Measurements from ENCODE around the gene CFAP100.

Gene CFAP100

DNA sequence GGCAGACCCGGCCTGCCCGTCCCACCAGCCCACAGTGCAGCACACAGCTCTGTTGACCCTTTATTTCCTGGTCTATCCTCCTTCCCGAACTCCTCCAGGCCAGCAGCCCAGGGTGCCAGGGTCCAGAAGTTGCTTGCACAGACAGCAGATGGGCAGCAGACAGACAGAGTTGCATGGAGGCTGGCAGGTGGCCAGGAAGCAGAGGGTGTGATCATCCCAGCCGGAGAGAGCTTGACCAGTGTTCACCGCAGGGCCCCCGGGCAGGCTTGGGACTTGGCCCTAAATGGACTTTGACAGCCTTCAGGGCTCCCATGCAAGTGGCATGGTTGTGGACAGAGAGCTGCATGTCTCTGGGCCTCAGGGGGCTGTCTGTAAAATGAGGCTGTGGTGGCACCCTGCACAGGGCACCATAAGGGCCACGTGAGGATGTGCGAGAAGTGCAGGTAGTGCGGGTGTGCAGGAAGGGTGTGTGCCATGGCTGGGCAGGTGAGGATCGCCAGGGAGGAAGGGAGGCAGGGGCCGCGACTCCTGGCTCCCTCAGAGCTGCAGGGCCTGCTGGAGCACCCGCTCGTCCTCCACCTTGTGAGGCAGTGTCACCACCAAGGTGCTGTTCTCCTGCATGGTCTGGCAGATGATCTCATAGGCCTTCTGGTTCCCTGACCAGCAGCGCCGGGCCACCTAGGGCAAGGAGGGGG is 87.2 kb downstream of the CFAP100 start:
- no peak for DNase-seq (ENCODE audit: low read depth)

- no peak for DNase-seq (ENCODE audit: low read depth)
These were observed 88.0 kb downstream of the CFAP100 start for GRCh38 chr3:126482503-126483255.

DNA sequence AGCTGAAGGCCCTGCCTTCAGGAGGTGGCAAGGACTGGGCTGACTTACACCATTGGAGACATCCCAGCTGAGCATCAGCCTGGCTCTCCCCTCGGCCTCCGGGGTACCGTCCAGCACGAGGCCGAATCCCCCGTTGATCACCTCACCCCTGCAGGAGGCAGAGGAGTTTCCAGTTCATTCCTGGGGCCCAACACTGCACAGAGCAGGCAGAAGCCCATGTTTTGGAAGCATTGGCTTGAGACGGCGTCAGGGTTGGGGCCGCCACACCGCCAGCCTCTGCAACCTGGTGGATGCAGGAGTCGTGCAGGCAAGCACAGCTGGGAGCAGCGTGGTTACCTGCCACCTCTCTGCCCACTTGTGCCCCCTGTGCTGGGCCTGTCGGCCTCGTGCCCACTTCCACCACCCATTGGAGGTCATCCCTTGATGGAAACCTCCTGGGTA is 88.6 kb downstream of the CFAP100 start:
- DNase-seq (ENCODE audit: low read depth), result no peak

DNA sequence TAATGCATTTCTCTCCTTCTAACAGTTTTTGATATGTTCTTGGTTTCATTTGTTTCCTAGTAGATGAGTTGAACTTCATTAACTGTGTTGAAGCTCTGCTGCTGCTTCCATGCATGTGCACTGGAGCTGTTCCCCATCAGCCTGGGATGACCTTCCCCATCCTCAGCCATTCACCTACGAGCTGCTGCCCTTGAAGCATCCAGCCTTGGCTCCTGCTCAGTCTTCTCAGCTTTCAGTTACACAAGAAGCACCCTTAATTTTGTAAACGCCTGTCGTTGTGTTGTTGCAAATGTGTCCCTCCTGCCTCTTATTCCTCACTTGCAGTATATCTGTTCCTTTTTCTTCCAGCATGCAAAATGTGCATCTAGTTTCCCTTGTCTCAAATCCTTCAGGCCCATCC is 89.4 kb downstream of the CFAP100 start:
- no peak for DNase-seq (ENCODE audit: low read depth)

- DNase-seq (ENCODE audit: low read depth), result no peak
These were observed 90.0 kb downstream of the CFAP100 start for GRCh38 chr3:126484662-126485061.

DNA sequence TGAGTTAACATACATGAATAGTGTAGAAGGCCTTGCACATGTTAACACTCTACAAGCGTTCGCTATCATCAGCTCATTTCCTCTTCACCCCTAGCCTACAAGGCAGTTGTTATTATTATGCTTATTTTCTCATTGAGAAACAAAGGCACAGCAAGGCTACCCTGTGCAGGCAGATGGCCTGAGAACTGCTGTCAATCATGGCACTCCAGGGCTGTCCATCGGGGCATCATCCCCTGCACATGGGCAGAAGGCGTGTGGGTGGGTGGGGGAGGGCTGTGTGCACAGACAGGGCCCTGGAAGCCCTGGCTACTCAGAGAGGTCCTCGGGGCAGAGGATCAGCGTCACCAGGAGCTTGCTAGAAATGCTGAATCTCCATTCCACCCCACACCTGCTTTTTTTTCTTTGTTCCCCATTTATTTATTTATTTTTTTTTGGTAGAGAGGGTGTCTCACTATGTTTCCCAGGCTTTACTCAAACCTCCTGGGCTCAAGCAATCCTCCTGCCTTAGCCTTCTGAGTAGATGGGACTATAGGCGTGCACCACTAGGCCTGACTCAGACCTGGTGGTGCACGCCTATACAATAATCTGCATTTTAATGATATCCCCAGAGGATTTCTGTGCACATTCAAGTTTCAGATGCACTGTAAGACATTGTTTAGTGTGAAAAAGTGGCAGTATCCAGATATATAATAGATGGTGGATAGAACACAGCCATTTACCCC is 90.6 kb downstream of the CFAP100 start:
- no peak for DNase-seq (ENCODE audit: low read depth)

DNA sequence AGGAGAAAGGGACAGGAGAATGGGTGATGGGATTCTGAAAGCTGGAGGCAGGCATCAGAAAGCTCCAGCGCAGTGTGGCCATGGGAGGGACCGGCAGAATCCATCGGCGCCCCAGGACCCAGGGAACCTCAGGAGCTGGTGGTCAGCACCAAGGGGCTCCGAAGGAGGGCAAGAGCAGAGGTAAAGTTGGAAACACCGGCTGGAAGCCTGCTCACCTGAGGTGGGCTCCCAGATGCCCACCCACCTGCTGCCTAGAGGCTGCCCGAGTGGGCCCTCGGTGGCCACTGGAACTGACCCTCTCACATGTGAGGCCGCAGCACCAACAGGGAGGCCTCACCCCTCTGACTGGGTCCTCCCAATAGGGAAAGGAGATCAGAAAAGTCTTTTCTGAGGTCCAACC is 91.2 kb downstream of the CFAP100 start:
- DNase-seq (ENCODE audit: low read depth), result no peak

Data from activated T-cell treated with anti-CD3 and anti-CD28 coated beads for 1 hour (primary cell).